CD4-positive, alpha-beta T cell (primary cell): Measurements from ENCODE around the gene IMMP1L. TPM values are rescaled to one million over a fixed set of nuclear protein-coding genes. Genes with fewer than 3 reads are reported as not detected.

Experiments used
- ATAC-seq: fragments of 200-7000 bp; cut with Tn5 transposase; one replicate; pipeline ENCODE4 v1.10.0; 2022; ENCODE audit warnings: mild to moderate bottlenecking; ENCODE audit not compliant: poor library complexity
- CTCF ChIA-PET: fragments of 350-600 bp; sonication (Branson Sonifier 250); formaldehyde crosslinking; loops from one replicate; lab custom pipeline; 2021; ENCODE audit warnings: antibody characterized with exemption, inconsistent platforms; lab: Charles Lee
- POLR2A ChIA-PET: fragments of 350-600 bp; sonication (Branson Sonifier 250); formaldehyde crosslinking; loops from one replicate; lab custom pipeline; 2021; ENCODE audit warnings: antibody characterized with exemption, inconsistent platforms; lab: Charles Lee
- DNase-seq, 14 experiments: peaks; one replicate each; pipeline ENCODE4 v3.0.0-alpha.2; 2013 to 2020; ENCODE audit warnings: mixed read lengths in 2 of 14
- H3K27ac ChIP-seq, 2 donors: one replicate each; pipeline versions ENCODE4 v1.5.1 to v1.7.0; 2013; ENCODE audit warnings: low read length in 2 of 2, low read depth in 1 of 2, mild to moderate bottlenecking in 1 of 2
- H3K27me3 ChIP-seq, 2 experiments: 1 replicate in 1 of 2; 2 replicates in 1 of 2; pipeline versions ENCODE4 v1.6.1 to v1.7.0; 2013; ENCODE audit warnings: low read length in 2 of 2, control low read depth in 1 of 2, mild to moderate bottlenecking in 1 of 2, moderate library complexity in 1 of 2; ENCODE audit not compliant: insufficient read depth in 2 of 2, control insufficient read depth in 1 of 2
- H3K36me3 ChIP-seq: one replicate; pipeline ENCODE4 v1.6.1; 2013; ENCODE audit warnings: low read length, control low read depth; ENCODE audit not compliant: insufficient read depth
- H3K4me1 ChIP-seq: one replicate; pipeline ENCODE4 v1.6.1; 2013; ENCODE audit warnings: low read length, control low read depth; ENCODE audit not compliant: insufficient read depth
- H3K4me3 ChIP-seq: one replicate; pipeline ENCODE4 v1.5.1; 2013; ENCODE audit warnings: mild to moderate bottlenecking, low read length, moderate library complexity
- H3K9me3 ChIP-seq, 2 experiments: 1 replicate in 1 of 2; 2 replicates in 1 of 2; pipeline versions ENCODE4 v1.6.1 to v1.7.0; 2013; ENCODE audit warnings: low read length in 2 of 2, mild to moderate bottlenecking in 2 of 2, control low read depth in 1 of 2, moderate library complexity in 1 of 2; ENCODE audit not compliant: control insufficient read depth in 1 of 2, insufficient read depth in 1 of 2
- H3K27ac Mint-ChIP-seq: one replicate; pipeline ENCODE4 v1.8.0; 2020; ENCODE audit warnings: mixed read lengths
- H3K27me3 Mint-ChIP-seq: one replicate; pipeline ENCODE4 v1.8.0; 2021; ENCODE audit warnings: mixed read lengths
- H3K36me3 Mint-ChIP-seq: one replicate; pipeline ENCODE4 v1.8.0; 2021; ENCODE audit warnings: low read depth, mixed read lengths
- H3K4me1 Mint-ChIP-seq: one replicate; pipeline ENCODE4 v1.8.0; 2021; ENCODE audit warnings: low read depth, mixed read lengths
- H3K4me3 Mint-ChIP-seq: one replicate; pipeline ENCODE4 v1.8.0; 2020; ENCODE audit warnings: mild to moderate bottlenecking, mixed read lengths
- H3K9me3 Mint-ChIP-seq: one replicate; pipeline ENCODE4 v1.8.0; 2020; ENCODE audit warnings: mixed read lengths
- intact Hi-C, 2 experiments: fragments of 100-400 bp; cut with DNase I in 1 of 2; cut with micrococcal nuclease in 1 of 2; formaldehyde crosslinking; loops; one replicate each; pipeline versions ENCODE4 v1.15.1 to v1.9.0; 2023 to 2025; cut with DNase I, micrococcal nuclease
- total RNA-seq, 174 experiments: library from RNA in 2 of 174; stranded (reverse) in 2 of 174; gene quantifications; one replicate each; pipeline ENCODE4 v1.2.3 and lab custom pipeline; 2021 to 2026
- TF ChIP-seq, protein P1 (sequence below): fragments of 200-600 bp; IDR thresholded peaks from one replicate; pipeline ENCODE4 v1.8.0; 2022; ENCODE audit warnings: antibody characterized with exemption, mild to moderate bottlenecking

The IMMP1L gene
- total RNA-seq, 2 experiments from 2014 or later, result 6.0 to 6.9 TPM

DNA sequence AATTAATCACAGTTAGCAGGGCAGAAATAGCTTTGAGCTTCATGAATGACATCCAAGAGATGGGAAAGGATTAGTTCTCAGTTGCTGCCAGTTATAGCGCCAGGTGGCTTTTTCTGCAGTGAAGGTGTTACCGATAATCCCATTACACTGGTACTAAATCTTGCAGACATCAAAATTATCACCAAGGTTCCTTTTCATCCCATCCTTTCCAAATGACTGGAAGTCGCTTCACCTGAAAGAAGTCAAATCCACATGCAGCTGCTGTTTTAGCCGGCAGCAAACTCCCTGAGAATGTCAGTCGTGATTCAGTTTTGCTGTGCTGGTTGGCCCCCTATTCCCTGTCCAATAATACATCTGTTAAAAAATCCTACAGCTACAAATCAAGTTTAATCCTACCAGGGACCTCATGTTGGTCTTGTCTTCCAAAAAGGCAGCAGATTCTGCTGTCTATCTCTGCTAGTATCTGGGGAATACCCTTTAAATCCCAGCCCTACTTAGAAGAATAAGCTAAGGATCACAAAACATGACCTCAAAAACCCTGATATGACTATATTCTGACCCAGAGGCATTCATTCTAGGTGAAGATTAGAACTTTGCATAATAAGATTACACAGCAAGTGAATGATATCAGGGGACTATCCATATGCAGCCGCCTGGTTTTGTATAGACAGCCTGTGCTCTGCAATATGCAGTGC, 31.7 kb downstream of the IMMP1L start:
- Histone ChIP-seq H3K9me3 (no peaks in the 10 kb centered on the region), H3K27me3 (no peaks in the 10 kb centered on the region), H3K4me1 (no peaks in the 10 kb centered on the region), H3K4me3 (no peak overlapping the region), H3K36me3 (no peaks in the 10 kb centered on the region), H3K27ac (no peak overlapping the region)
- DNase-seq (no peak), ATAC-seq (no peak)
- peaks cover 9% of the 10 kb centered on the region for H3K4me1 Mint-ChIP-seq
- POLR2A ChIA-PET, result interaction anchor here (0.6 to 0.7 kb wide), 2 partner anchors 270 to 612 kb away, joined by 3 to 5 read pairs; no protein-coding TSS in a partner anchor
- H3K27me3 Mint-ChIP-seq, result no peaks in the 10 kb centered on the region
- CTCF ChIA-PET, result interaction anchor here (0.8 kb wide), 1 partner anchor 18 kb away, joined by 3 read pairs; no protein-coding TSS in a partner anchor
- peaks cover 2% of the 10 kb centered on the region for H3K9me3 Mint-ChIP-seq
- H3K27ac Mint-ChIP-seq, result no peak overlapping the region
- H3K36me3 Mint-ChIP-seq, result peaks cover 9% of the 10 kb centered on the region
- intact Hi-C loops, result no loop called here
- no peak overlapping the region for H3K4me3 Mint-ChIP-seq
- TF ChIP-seq, protein P1, sequence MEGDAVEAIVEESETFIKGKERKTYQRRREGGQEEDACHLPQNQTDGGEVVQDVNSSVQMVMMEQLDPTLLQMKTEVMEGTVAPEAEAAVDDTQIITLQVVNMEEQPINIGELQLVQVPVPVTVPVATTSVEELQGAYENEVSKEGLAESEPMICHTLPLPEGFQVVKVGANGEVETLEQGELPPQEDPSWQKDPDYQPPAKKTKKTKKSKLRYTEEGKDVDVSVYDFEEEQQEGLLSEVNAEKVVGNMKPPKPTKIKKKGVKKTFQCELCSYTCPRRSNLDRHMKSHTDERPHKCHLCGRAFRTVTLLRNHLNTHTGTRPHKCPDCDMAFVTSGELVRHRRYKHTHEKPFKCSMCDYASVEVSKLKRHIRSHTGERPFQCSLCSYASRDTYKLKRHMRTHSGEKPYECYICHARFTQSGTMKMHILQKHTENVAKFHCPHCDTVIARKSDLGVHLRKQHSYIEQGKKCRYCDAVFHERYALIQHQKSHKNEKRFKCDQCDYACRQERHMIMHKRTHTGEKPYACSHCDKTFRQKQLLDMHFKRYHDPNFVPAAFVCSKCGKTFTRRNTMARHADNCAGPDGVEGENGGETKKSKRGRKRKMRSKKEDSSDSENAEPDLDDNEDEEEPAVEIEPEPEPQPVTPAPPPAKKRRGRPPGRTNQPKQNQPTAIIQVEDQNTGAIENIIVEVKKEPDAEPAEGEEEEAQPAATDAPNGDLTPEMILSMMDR, result no peak

DNA sequence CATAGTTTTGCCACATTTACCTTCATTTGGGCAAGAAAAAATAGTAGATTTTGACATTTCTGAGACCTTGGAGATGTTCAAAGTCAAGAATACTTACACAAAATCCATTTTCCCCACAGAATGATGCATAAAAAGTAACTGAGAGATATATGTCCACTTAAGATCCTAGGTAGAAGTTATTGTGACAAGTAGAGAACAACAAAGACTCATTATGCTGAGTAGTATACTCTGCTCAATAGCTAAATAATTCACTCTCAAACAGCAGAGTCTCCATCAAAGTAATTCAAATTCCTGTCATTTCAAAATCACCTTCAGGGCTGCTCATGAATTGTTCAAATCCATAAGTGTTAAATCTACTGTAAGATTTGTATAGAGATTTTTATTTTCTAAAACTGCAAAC, 35.3 kb downstream of the IMMP1L start:
- no peaks in the 10 kb centered on the region for H3K4me1 ChIP-seq
- no peak for ATAC-seq
- no peaks in the 10 kb centered on the region for H3K9me3 ChIP-seq
- Mint-ChIP-seq H3K27me3 (no peaks in the 10 kb centered on the region), H3K4me1 (peaks cover 4% of the 10 kb centered on the region), H3K9me3 (peaks cover 2% of the 10 kb centered on the region), H3K36me3 (peaks cover 35% of the 10 kb centered on the region), H3K4me3 (no peak overlapping the region), H3K27ac (no peak overlapping the region)
- CTCF ChIA-PET, result no interaction called here
- no peaks in the 10 kb centered on the region for H3K27me3 ChIP-seq
- intact Hi-C loops, result no loop called here
- POLR2A ChIA-PET, result no interaction called here
- no peak overlapping the region for H3K4me3 ChIP-seq
- no peak overlapping the region for H3K27ac ChIP-seq
- H3K36me3 ChIP-seq, result no peaks in the 10 kb centered on the region
- TF ChIP-seq, protein P1, result no peak
- no peak for DNase-seq

DNA sequence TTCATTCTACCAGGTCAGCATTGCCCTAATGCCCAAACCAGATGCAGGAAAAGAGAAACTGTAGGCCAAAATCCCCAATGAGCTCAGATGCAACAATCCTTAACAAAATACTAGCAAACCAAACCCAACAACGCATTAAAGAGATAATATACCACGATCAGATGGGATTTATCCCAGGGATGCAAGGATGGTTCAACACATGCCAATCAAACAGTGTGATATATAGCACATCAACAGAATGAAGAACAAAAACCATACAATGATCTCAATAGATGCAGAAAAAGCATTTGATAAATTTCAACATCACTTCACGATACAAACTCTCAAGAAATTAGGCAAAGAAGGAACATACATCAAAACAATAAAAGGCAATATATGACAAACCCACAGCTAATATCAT, 45.0 kb downstream of the IMMP1L start:
- intact Hi-C loops, result no loop called here
- H3K27me3 ChIP-seq, result no peaks in the 10 kb centered on the region
- H3K9me3 ChIP-seq, result no peaks in the 10 kb centered on the region
- H3K4me1 ChIP-seq, result no peaks in the 10 kb centered on the region
- peaks cover 7% of the 10 kb centered on the region for H3K4me1 Mint-ChIP-seq
- ChIA-PET CTCF (no interaction called here), POLR2A (no interaction called here)
- ATAC-seq (no peak), DNase-seq (no peak)
- H3K27me3 Mint-ChIP-seq, result no peaks in the 10 kb centered on the region
- H3K4me3 Mint-ChIP-seq, result no peak overlapping the region
- no peak overlapping the region for H3K4me3 ChIP-seq
- H3K36me3 ChIP-seq, result no peaks in the 10 kb centered on the region
- H3K27ac ChIP-seq, result no peak overlapping the region
- TF ChIP-seq, protein P1, result no peak
- no peak overlapping the region for H3K27ac Mint-ChIP-seq
- peaks cover 75% of the 10 kb centered on the region for H3K36me3 Mint-ChIP-seq
- H3K9me3 Mint-ChIP-seq, result peaks cover 17% of the 10 kb centered on the region
